NCI-H2107 treated with DMSO at 0.1 percent for 48 hours (cell line): ENCODE measurements around the gene EHF.

Experiments used
- DNase-seq: peaks from one replicate; lab custom pipeline; 2025; ENCODE audit not compliant: unreplicated experiment; lab: John Stamatoyannopoulos, UW

EHF gene

DNA sequence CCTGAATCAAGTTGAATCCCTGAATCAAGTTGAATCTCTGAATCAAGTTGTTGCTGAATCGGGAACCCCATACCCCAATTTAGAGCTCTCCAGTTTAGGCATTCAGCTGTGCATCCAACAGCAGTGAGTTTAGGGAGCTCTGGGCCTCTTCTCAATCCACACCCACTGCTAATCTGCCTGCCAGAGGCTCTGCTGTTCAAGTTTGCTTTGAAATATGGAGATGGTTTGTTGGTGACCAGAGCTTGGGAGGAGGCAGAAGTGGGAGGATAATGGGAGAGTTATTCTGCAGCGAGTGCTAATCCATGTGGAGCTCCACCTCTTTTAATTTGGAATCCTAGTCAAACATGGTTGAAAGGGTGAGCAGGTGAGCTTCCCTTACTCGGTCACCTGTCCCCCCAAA is 22.4 kb downstream of the EHF start:
- DNase-seq = no peak

DNA sequence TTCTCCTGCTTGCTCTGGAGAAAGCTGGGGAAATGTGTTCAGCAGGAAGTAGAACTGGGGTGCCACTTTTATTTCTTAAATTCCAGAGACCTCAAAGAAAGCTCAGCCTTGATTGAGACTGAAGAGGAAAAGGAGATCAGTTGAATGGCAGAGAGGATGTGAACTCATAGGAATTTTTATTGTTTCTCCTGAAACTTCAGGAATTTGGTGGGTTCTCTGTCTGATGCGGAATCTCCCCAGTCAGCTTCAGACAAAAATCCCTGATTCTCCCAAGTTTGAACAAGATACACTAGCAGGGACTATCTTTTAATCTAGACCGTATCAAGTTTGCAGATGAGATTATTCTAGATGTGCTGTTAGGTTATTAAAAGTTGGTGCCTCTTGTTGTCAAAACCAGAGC is 23.0 kb downstream of the EHF start:
- no peak for DNase-seq

DNA sequence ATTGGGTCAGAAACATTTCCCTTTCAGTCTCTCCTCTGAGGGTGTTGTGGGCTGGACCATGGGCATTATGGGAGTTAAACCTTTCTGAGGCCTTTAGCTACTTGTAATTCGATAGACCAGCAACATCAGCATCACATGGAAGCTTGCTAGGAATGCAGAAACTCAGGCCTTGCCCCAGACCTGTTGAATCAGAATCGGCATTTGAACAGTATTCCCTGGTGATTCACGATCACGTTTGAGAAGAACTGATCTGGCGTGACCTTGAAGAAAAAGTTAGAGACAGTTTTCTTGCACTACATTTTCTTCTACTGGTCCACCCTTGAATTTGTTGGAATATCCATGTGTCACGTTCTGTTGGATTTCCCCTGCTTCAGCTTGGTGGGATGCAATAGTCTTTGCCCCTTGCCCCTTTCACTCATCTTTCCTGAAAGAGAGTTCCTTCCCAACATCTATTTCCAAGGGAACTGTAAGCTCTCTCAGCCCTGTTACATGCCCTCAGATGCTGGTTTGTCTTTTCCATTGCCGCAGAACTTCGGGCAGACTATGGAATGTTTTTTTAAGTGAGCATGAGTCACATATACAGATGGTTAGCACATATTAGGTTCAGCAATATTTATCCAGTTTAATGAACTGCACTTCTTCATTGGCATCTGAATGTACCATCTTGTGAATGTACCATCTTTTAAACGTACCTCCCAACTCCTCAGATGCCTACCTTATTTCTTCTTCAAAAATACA is 23.9 kb downstream of the EHF start:
- DNase-seq = no peak

DNA sequence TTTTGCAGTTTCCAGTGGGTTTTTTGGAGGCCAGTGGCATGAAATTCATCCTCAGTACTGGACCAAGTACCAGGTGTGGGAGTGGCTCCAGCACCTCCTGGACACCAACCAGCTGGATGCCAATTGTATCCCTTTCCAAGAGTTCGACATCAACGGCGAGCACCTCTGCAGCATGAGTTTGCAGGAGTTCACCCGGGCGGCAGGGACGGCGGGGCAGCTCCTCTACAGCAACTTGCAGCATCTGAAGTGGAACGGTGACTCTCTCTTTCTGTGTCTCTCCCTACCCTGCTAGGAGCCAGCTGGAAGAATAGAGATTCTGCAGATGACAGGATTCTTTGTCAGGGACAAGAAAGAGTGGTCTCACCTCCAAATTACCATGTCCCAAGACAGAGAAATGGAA is 25.5 kb downstream of the EHF start:
- no peak for DNase-seq

DNA sequence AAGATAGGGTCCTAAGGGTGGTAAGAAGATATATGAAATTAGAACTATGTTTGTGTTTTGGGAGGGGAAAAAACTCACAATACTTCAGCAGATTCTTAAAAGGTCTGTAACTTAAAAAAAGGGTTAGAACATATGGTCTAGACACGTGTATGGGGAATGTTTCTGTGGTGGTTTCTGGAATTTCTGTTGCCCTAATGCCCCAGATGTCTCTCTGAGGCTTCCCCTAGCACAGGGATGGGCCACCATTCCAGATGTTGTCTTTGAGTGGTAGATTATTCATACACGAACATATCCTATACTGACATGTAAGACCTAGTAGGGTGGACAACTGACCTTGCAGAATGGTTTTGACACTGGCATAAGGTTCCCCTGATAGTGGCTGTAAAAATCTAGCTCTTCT is 26.2 kb downstream of the EHF start:
- DNase-seq = no peak

DNA sequence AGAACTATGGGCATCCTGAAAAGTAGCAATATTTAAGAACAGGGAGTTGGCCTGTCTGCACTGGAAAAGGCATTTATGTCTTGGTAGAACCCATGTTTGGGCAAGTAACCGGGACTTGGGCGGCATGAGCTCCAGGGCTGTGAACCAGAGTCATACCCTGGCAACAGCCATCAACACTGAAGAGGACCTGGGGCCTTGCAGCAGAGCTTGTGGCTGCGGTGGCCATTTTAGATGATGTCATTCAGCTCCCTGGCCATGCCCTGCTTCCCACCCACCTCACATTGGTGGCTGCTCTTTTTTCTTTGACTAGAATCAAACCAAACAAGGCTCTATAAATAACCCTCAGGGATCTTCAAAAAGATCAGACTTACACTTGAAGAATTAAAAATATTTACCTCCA is 26.6 kb downstream of the EHF start:
- DNase-seq = no peak

DNA sequence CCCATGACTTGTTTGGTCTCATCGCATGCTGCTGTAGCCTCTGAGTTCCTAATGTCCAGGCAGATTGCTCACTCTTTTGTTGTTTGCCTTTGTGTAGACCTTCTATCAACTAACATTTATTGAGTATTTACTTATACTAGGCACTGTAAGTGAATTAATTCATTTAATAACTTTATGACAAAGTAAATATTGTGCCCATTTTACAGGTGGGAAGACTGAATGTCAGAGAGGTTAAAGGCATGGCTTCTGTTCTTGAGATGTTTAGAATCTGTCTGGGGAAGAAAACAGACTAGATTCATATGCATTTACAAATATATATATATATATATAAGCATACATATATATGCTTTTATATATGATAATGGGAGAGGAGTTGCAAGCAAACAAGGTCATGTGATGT is 27.1 kb downstream of the EHF start:
- no peak for DNase-seq

DNA sequence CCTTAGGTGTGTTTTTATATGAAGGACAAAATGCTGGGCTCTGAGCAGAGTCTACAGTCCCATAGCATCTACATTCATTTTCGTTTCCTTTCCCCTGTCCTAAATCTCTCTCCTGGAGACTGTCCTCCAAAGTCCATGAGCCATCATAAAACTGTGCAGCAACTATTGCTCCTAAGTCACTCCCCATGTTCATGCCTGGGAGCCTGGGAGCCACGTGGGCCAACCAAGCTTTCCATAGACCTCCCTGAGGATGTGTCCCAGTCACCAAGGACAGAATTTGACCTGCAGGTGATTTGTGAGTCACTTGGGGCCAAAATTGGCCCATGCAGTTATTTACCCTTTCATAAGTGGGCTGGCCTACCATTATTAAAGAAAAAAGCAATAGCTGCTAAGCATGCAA is 28.7 kb downstream of the EHF start:
- DNase-seq = no peak

DNA sequence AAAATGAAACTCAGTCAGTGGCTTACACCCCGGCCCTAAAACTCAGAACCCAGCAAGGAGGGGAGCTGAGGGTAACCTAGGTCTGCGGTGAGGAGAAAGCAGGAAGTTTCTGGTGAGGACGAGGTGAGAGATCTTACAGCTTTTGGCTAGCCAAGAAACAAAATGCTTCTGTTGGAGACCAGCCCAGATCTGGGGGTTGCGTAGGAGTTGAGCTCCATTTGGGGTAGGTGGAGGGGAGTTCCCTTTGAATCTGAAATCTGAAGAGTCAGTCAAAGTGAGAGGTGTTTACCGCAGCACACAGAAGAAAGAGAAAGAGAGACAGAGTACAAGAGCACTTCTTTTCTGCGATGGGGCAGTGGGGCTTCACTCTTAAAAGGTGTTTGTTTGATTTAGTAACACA is 29.6 kb downstream of the EHF start:
- no peak for DNase-seq

DNA sequence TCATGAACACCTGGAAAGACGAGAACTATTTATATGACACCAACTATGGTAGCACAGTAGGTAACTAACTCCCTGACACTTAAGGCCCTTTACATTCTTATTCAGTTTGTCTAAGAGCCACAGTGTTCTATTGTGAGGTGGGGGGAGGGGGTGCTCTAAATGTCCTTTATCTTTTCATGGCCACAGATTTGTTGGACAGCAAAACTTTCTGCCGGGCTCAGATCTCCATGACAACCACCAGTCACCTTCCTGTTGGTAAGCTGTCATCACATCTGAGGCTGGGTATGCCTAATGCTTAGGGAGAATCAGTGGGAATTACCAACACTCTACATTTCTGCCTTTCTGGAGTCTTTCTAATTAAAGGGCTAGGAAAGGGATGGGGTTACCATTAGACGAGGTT is 30.7 kb downstream of the EHF start:
- peak; percentile 14 for DNase-seq

DNA sequence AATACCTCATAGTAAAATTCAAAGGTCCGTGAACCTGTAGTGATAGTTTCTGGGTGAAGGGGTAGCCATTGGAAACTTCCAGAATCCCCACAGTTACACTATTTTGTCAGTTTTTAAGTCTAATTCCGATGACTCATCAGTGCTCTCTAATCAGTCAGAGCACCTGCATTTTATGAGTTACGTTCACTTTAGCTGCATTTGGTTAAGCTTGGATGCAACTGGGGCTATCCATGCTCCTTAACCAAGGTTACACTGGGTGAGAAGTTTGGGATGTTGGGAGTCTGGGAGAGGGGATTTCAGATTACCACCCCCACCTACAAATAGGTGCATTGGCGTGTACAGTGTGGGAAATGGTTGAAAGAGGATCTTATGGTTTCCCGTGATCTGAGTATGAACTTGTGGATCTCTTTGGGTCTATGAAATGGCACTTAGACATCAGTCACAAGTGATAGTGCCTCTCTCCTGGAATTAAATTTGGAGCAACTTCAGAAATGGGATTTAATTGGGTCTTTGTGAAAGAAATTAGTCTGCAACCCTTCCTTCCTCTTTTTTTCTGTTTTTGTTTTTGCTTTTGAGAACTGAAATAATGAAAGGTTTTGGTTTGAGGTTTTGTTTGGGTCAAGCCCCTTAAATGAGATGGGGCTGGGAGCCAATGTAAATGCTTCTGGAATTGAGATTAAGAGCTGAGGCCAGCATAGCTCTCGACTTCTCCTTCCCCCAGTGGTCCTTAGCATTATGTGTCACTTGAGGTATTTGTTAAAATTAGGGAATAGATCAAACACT is 31.5 kb downstream of the EHF start:
- no peak for DNase-seq

DNA sequence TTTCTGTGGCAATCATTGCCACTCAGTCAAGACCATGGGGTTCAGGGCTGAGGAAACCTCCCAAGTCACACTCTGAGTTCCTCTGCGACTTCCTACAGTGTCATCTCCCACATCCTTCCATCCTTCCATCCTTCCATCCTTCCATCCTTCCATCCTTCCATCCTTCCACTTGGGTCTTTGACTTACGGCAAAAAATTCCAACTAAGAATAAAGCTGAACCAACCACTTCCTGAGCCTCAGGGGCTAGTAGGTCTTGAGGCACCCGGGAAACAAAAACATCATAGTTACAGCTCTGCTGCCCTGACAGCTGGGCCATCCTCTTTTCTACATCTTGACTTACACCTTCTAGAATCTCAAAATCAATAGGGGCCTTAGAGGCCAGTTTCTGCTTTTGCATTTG is 32.1 kb downstream of the EHF start:
- no peak for DNase-seq

DNA sequence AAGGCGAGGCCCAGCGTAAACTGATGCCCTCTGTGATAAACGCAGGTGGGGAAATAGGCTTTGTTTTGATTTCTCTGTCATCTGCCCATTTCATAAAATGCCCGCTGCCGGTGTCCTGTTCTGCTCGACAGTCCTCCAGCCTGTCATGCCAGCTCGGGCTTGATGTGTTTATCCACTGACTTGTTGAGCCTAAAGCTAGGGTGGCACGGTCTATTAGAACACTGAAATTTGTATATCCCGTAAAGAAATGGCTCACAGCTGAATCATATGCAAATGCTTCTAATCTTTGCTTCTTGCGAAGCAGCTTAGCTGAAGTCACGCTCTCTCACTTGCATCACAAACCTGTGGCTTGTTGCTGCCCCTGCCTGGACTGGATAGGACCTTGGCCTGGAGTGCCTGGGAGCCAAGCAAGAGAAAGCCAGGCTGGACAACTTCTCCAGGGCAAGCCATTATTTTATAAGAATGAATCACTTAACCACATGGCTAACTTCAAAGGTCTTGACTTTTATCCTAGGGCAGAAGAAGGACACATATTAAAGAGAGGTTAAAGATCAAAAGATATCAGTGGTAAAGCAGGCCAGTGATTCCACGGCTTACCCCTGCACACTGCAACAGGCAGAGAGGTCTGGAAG is 33.1 kb downstream of the EHF start:
- DNase-seq = peak; percentile 75

DNA sequence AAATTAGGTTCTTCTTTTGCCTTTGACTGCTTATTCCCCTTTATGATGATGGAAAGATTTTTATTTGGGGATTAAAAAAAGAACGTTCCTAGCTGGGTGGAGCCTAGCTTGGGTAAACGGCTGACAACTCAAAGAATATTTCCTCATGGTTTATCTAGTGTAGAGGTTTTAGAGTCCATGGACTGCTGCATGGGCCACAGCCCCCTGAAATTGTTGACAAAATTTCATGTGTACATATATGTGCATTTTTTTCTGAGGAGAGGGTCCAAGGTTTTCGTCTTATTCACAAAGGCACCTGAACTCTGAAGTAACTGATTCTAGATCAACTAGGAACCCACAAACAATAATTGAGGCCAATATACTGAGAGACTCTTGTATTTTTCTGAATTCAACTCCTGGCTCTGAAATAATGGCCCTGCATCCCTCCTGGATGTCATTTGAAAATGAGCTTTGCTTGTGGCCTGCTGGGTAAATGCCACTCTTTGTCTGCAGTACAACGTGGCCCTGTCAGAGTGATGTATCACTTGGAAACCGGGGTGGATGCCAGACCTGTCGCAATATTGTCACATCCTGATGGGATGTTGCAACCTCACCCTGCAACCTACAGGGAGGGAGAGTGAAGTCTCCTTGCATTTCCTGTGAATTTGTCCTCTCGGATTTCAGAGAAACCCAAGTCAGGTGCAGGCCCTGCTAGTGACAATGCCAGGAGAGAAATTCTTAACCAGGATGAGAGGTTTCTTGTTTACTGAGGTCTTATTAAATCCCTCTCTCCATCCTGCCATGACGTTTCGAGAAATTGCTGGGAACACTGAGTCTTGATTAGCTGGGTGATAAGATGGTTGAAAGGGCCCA is 33.8 kb downstream of the EHF start:
- peak; percentile 85 for DNase-seq

DNA sequence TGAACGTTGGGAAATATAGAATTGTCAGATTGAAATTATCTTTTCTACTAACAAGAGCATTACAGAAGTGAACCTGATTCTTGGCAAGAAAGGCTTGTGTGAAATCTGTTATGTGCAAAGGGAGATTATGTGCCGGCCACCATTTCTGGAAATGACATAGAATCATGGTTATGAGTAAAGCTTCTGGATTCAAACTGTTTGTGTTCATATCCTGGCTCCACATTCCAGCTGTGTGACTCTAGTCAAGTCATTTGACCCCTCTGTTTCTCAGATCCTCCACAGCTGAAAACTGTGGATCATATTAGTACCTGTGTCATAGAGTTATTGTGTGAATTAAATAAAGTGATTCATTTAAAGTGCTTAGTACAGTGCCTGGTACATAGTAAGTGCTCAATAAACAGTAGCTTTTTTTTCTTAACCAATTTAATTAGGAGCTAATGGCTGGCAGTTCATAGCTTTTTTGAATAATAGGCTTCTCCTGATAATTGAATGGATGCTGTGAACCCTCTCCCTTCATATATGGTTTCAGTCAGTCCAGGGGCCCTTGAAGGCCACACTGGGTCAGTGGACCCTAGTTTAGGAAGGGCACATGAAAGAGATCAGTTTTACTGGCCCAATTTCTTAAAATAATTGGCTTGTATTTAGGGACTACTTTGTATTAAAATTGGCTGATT is 34.6 kb downstream of the EHF start:
- DNase-seq = no peak

DNA sequence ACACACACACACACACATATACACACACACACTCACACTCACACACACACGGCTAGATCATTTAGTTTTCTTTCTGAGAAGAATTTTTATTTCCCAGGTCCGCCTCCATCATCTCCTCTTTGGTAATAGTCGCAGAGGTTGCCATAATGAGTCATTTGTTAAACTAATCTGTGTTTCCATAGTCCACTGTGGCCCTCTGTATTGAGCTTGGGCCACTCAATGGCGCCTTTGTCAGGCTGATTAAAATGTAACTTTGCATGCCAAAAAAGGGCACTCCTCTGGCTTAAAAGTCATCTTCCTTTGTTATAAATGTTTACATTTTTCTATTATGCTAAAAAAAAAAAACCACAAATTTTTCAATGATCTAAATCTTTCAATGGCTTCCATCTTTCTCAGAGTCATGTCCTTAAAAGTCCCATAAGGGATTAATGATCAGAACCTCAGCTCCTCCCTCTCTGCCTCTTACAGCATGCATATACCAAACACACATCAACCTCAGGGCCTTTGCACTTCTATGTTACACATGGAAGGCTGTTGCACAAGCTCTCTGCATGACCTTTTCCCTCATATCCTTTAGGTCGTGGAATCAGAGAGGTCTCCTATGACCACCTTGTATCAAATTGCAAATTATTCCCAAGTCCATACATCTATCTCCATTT is 35.3 kb downstream of the EHF start:
- DNase-seq = no peak

DNA sequence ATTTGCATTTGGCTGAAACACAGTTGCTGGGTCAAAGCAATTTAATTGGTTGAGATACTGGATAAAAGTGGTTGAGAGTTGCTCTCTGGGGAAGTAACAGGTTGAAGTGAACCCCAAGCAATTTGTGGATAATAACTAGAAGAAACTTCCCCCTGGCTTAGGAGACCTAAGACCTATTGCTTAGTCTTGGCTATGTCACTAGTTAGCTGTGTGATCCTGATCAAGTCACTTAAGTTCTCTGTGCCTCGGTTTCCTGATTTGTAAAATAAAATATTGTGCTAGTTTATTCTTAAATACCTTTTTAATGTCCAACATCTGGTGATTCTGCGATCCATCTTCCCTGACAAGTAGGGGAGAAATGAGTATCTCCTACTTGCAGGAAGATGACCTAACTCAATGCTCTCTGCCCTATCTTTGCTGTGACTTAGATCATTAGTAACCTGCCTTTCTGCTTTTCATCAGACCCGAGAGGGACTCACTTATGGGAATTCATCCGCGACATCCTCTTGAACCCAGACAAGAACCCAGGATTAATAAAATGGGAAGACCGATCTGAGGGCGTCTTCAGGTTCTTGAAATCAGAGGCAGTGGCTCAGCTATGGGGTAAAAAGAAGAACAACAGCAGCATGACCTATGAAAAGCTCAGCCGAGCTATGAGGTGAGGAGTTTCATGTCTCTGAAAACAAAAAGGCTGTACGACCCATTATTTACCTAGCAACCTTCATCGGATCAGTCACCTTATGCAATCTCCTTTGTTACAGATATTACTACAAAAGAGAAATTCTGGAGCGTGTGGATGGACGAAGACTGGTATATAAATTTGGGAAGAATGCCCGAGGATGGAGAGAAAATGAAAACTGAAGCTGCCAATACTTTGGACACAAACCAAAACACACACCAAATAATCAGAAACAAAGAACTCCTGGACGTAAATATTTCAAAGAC is 37.5 kb downstream of the EHF start:
- peak; percentile 44 for DNase-seq

DNA sequence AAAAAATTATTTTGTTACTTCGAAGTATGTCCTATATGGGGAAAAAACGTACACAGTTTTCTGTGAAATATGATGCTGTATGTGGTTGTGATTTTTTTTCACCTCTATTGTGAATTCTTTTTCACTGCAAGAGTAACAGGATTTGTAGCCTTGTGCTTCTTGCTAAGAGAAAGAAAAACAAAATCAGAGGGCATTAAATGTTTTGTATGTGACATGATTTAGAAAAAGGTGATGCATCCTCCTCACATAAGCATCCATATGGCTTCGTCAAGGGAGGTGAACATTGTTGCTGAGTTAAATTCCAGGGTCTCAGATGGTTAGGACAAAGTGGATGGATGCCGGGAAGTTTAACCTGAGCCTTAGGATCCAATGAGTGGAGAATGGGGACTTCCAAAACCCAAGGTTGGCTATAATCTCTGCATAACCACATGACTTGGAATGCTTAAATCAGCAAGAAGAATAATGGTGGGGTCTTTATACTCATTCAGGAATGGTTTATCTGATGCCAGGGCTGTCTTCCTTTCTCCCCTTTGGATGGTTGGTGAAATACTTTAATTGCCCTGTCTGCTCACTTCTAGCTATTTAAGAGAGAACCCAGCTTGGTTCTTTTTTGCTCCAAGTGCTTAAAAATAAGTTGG is 38.3 kb downstream of the EHF start:
- DNase-seq = no peak
